Loucy (cell line): ENCODE results near the gene ASB7.

Experiments used
- H2AFZ ChIP-seq: fragments of 200-600 bp; sonication (generic); 2 replicates; pipeline ENCODE4 v1.6.0; 2016; ENCODE audit warnings: antibody characterized with exemption, mild to moderate bottlenecking, low read length, moderate library complexity
- H3F3A ChIP-seq: fragments of 200-600 bp; 2 replicates; pipeline ENCODE4 v1.6.0; 2016; ENCODE audit warnings: antibody characterized with exemption, low read depth, mild to moderate bottlenecking
- H3K27me3 ChIP-seq: fragments of 200-600 bp; sonication (generic); 2 replicates; pipeline ENCODE4 v1.6.1; 2014; ENCODE audit warnings: low read length, mild to moderate bottlenecking; ENCODE audit not compliant: insufficient read depth, poor library complexity, severe bottlenecking
- H3K36me3 ChIP-seq: fragments of 200-600 bp; sonication (generic); 2 replicates; pipeline ENCODE4 v1.6.1; 2016; ENCODE audit warnings: low read length; ENCODE audit not compliant: insufficient read depth
- H3K4me1 ChIP-seq: fragments of 200-600 bp; sonication (generic); 2 replicates; pipeline ENCODE4 v1.5.1; 2014; ENCODE audit warnings: low read length, mild to moderate bottlenecking; ENCODE audit not compliant: insufficient read depth, poor library complexity, severe bottlenecking
- H3K4me2 ChIP-seq: fragments of 200-600 bp; sonication (generic); 2 replicates; pipeline ENCODE4 v1.6.0; 2014; ENCODE audit warnings: antibody characterized with exemption, low read length, low read depth, mild to moderate bottlenecking; ENCODE audit not compliant: poor library complexity, severe bottlenecking
- H3K4me3 ChIP-seq: fragments of 200-600 bp; sonication (generic); 2 replicates; pipeline ENCODE4 v1.5.1; 2014; ENCODE audit warnings: low read length, mild to moderate bottlenecking, mixed read lengths; ENCODE audit not compliant: poor library complexity, severe bottlenecking
- H3K79me2 ChIP-seq: fragments of 200-600 bp; sonication (generic); 2 replicates; pipeline ENCODE4 v1.6.1; 2014; ENCODE audit warnings: low read length; ENCODE audit not compliant: insufficient read depth
- H3K9ac ChIP-seq: fragments of 200-600 bp; sonication (generic); 2 replicates; pipeline ENCODE4 v1.6.0; 2014; ENCODE audit warnings: mild to moderate bottlenecking, low read depth, low read length, moderate library complexity; ENCODE audit not compliant: poor library complexity, severe bottlenecking
- H3K9me2 ChIP-seq: fragments of 200-600 bp; sonication (generic); replicated peaks from 2 replicates; pipeline ENCODE4 v1.6.1; 2016; ENCODE audit warnings: low read depth, low read length, mixed read lengths
- H3K9me3 ChIP-seq: fragments of 200-600 bp; sonication (generic); 2 replicates; pipeline ENCODE4 v1.6.1; 2014; ENCODE audit warnings: mild to moderate bottlenecking, antibody characterized with exemption, low read length, low read depth; ENCODE audit not compliant: insufficient read depth
- H4K20me1 ChIP-seq: fragments of 200-600 bp; sonication (generic); 2 replicates; pipeline ENCODE4 v1.6.0; 2014; ENCODE audit warnings: antibody characterized with exemption, low read length, mild to moderate bottlenecking; ENCODE audit not compliant: insufficient read depth, poor library complexity, severe bottlenecking
- CTCF ChIP-seq: fragments of 200-600 bp; sonication (generic); conservative IDR thresholded peaks from 2 replicates; pipeline ENCODE4 v1.5.1; 2014; ENCODE audit warnings: mild to moderate bottlenecking, antibody characterized with exemption, low read length
- EZH2phosphoT487 ChIP-seq: fragments of 200-600 bp; IDR thresholded peaks from 2 replicates; pipeline ENCODE4 v1.6.1; 2018; ENCODE audit warnings: antibody characterized with exemption, mild to moderate bottlenecking, moderate library complexity, borderline replicate concordance

ASB7 gene

GRCh38 chr15:100566850-100567628 is 35.4 kb upstream of the ASB7 start:
- H4K20me1 ChIP-seq, result no peaks in the 10 kb centered on the region
- no peaks in the 10 kb centered on the region for H3K79me2 ChIP-seq
- H3F3A ChIP-seq, result no peaks in the 10 kb centered on the region
- no peaks in the 10 kb centered on the region for H3K9me2 ChIP-seq
- H3K4me2 ChIP-seq, result no peak overlapping the region
- H3K4me3 ChIP-seq, result no peak overlapping the region
- H3K27me3 ChIP-seq, result no peaks in the 10 kb centered on the region
- H3K36me3 ChIP-seq, result peaks cover 29% of the 10 kb centered on the region; the same call in 1 of the 2 replicates
- H3K9ac ChIP-seq, result no peak overlapping the region
- no peaks in the 10 kb centered on the region for H3K9me3 ChIP-seq
- H3K4me1 ChIP-seq, result no peaks in the 10 kb centered on the region
- TF ChIP-seq EZH2phosphoT487 (no peak), CTCF (no peak)
- H2AFZ ChIP-seq, result no peak overlapping the region

GRCh38 chr15:100569391-100569790 is 33.0 kb upstream of the ASB7 start:
- no peak overlapping the region for H3K4me3 ChIP-seq
- H3K79me2 ChIP-seq, result no peaks in the 10 kb centered on the region
- no peaks in the 10 kb centered on the region for H4K20me1 ChIP-seq
- H3K4me1 ChIP-seq, result no peaks in the 10 kb centered on the region
- H3K4me2 ChIP-seq, result no peak overlapping the region
- H3K27me3 ChIP-seq, result no peaks in the 10 kb centered on the region
- H3F3A ChIP-seq, result no peaks in the 10 kb centered on the region
- no peaks in the 10 kb centered on the region for H3K9me2 ChIP-seq
- H3K9ac ChIP-seq, result no peak overlapping the region
- H3K36me3 ChIP-seq, result peaks cover 37% of the 10 kb centered on the region; the same call in 1 of the 2 replicates
- TF ChIP-seq CTCF (no peak), EZH2phosphoT487 (no peak)
- no peaks in the 10 kb centered on the region for H3K9me3 ChIP-seq
- H2AFZ ChIP-seq, result no peak overlapping the region

- no peaks in the 10 kb centered on the region for H3K9me3 ChIP-seq
- no peak overlapping the region for H3K9ac ChIP-seq
- H4K20me1 ChIP-seq, result no peaks in the 10 kb centered on the region
- peaks cover 37% of the 10 kb centered on the region; the same call in 1 of the 2 replicates for H3K36me3 ChIP-seq
- no peaks in the 10 kb centered on the region for H3F3A ChIP-seq
- H3K79me2 ChIP-seq, result no peaks in the 10 kb centered on the region
- H3K4me1 ChIP-seq, result no peaks in the 10 kb centered on the region
- H3K9me2 ChIP-seq, result no peaks in the 10 kb centered on the region
- H3K4me2 ChIP-seq, result no peak overlapping the region
- no peaks in the 10 kb centered on the region for H3K27me3 ChIP-seq
- no peak for TF ChIP-seq EZH2phosphoT487
- no peak for TF ChIP-seq CTCF
- no peak overlapping the region for H3K4me3 ChIP-seq
- no peak overlapping the region for H2AFZ ChIP-seq
These were observed 32.1 kb upstream of the ASB7 start for GRCh38 chr15:100570275-100570674.
